Measurements from ENCODE around the gene MGARP.
A peak's percentile ranks its signal among the peaks of the same experiment; 100 is the strongest.

MGARP gene

GRCh38 chr4:139241086-139241783 is 38.8 kb downstream of the MGARP start:
- Histone ChIP-seq H3K79me1 (ENCODE audit: low read depth, low read length) (no peaks in the 10 kb centered on the region), H2AFZ (ENCODE audit: low read length) (peak overlapping the region; percentile 83), H4K91ac (ENCODE audit: low read depth, low read length, poor library complexity) (no peak overlapping the region), H3K9ac (ENCODE audit: low read depth, low read length, poor library complexity) (no peak overlapping the region), H3K14ac (ENCODE audit: low read length) (no peak overlapping the region), H3K4me2 (ENCODE audit: insufficient read depth, low read length, poor library complexity, severe bottlenecking) (no peak overlapping the region), H2BK5ac (ENCODE audit: low read length) (no peak overlapping the region), H3K23ac (ENCODE audit: low read depth, low read length, poor library complexity) (no peak overlapping the region), H3K4me3 (ENCODE audit: low read length in 2 of 2) (no peak overlapping the region), H3K18ac (ENCODE audit: low read length) (no peak overlapping the region), H3K4me1 (ENCODE audit: control insufficient read depth in 2 of 2, insufficient read depth in 1 of 2, low read depth in 1 of 2, low read length in 2 of 2) (peaks cover 3 to 9% of the 10 kb centered on the region in 2 donors), H3K9me3 (replicated peaks in 1 of 2; ENCODE audit: control insufficient read depth in 2 of 2, insufficient read depth in 1 of 2, low read depth in 1 of 2, low read length in 2 of 2) (peaks cover 2 to 11% of the 10 kb centered on the region in 2 donors), H4K8ac (ENCODE audit: low read depth, low read length) (no peak overlapping the region), H3K27ac (replicated peaks; ENCODE audit: low read length) (no peak overlapping the region), H3K4ac (ENCODE audit: low read length) (no peak overlapping the region), H2AK5ac (ENCODE audit: low read depth, low read length) (no peak overlapping the region), H3K27me3 (ENCODE audit: control insufficient read depth in 3 of 3, insufficient read depth in 3 of 3, low read depth in 1 of 3, low read length in 3 of 3) (no peaks in the 10 kb centered on the region), H2BK120ac (ENCODE audit: low read depth, low read length) (no peak overlapping the region), H3K36me3 (replicated peaks in 1 of 2; ENCODE audit: control insufficient read depth in 2 of 2, insufficient read depth in 2 of 2, low read length in 2 of 2) (no peaks in the 10 kb centered on the region), H2BK12ac (ENCODE audit: low read length) (no peak overlapping the region), H2BK15ac (ENCODE audit: low read length) (no peak overlapping the region)
- DNase-seq (ENCODE audit: low spot score) = no peak
- WGBS, 2 donors (ENCODE audit: extremely low coverage in 2 of 2, insufficient read length in 2 of 2, insufficient replicate concordance in 1 of 2) = no CpG with 5 or more reads among the region's 11 CpGs

GRCh38 chr4:139239127-139239772 is 40.8 kb downstream of the MGARP start:
- Histone ChIP-seq H2BK12ac (ENCODE audit: low read length) (no peak overlapping the region), H2AK5ac (ENCODE audit: low read depth, low read length) (no peak overlapping the region), H4K8ac (ENCODE audit: low read depth, low read length) (no peak overlapping the region), H3K36me3 (replicated peaks in 1 of 2; ENCODE audit: control insufficient read depth in 2 of 2, insufficient read depth in 2 of 2, low read length in 2 of 2) (no peaks in the 10 kb centered on the region), H3K4me1 (ENCODE audit: control insufficient read depth in 2 of 2, insufficient read depth in 1 of 2, low read depth in 1 of 2, low read length in 2 of 2) (peaks cover 3 to 9% of the 10 kb centered on the region in 2 donors), H3K4ac (ENCODE audit: low read length) (no peak overlapping the region), H3K27ac (replicated peaks; ENCODE audit: low read length) (no peak overlapping the region), H3K23ac (ENCODE audit: low read depth, low read length, poor library complexity) (no peak overlapping the region), H3K27me3 (ENCODE audit: control insufficient read depth in 3 of 3, insufficient read depth in 3 of 3, low read depth in 1 of 3, low read length in 3 of 3) (no peaks in the 10 kb centered on the region), H2BK5ac (ENCODE audit: low read length) (no peak overlapping the region), H2AFZ (ENCODE audit: low read length) (no peak overlapping the region), H4K91ac (ENCODE audit: low read depth, low read length, poor library complexity) (no peak overlapping the region), H3K14ac (ENCODE audit: low read length) (no peak overlapping the region), H3K9me3 (replicated peaks in 1 of 2; ENCODE audit: control insufficient read depth in 2 of 2, insufficient read depth in 1 of 2, low read depth in 1 of 2, low read length in 2 of 2) (peaks cover 2 to 11% of the 10 kb centered on the region in 2 donors), H2BK120ac (ENCODE audit: low read depth, low read length) (no peak overlapping the region), H3K4me3 (ENCODE audit: low read length in 2 of 2) (no peak overlapping the region), H3K18ac (ENCODE audit: low read length) (no peak overlapping the region), H3K4me2 (ENCODE audit: insufficient read depth, low read length, poor library complexity, severe bottlenecking) (no peak overlapping the region), H2BK15ac (ENCODE audit: low read length) (no peak overlapping the region), H3K79me1 (ENCODE audit: low read depth, low read length) (no peaks in the 10 kb centered on the region), H3K9ac (ENCODE audit: low read depth, low read length, poor library complexity) (no peak overlapping the region)
- no CpG with 5 or more reads among the region's 7 CpGs for WGBS, 2 donors (ENCODE audit: extremely low coverage in 2 of 2, insufficient read length in 2 of 2, insufficient replicate concordance in 1 of 2)
- no peak for DNase-seq (ENCODE audit: low spot score)

- Histone ChIP-seq H3K14ac (ENCODE audit: low read length) (no peak overlapping the region), H4K8ac (ENCODE audit: low read depth, low read length) (no peak overlapping the region), H3K4me1 (ENCODE audit: control insufficient read depth in 2 of 2, insufficient read depth in 1 of 2, low read depth in 1 of 2, low read length in 2 of 2) (no peaks in the 10 kb centered on the region), H3K18ac (ENCODE audit: low read length) (no peak overlapping the region), H3K27ac (replicated peaks; ENCODE audit: low read length) (no peak overlapping the region), H3K4me3 (ENCODE audit: low read length in 2 of 2) (no peak overlapping the region), H3K79me1 (ENCODE audit: low read depth, low read length) (no peaks in the 10 kb centered on the region), H3K36me3 (replicated peaks in 1 of 2; ENCODE audit: control insufficient read depth in 2 of 2, insufficient read depth in 2 of 2, low read length in 2 of 2) (no peaks in the 10 kb centered on the region), H3K9ac (ENCODE audit: low read depth, low read length, poor library complexity) (no peak overlapping the region), H3K23ac (ENCODE audit: low read depth, low read length, poor library complexity) (no peak overlapping the region), H2AK5ac (ENCODE audit: low read depth, low read length) (no peak overlapping the region), H3K4me2 (ENCODE audit: insufficient read depth, low read length, poor library complexity, severe bottlenecking) (no peak overlapping the region), H2BK120ac (ENCODE audit: low read depth, low read length) (no peak overlapping the region), H3K9me3 (replicated peaks in 1 of 2; ENCODE audit: control insufficient read depth in 2 of 2, insufficient read depth in 1 of 2, low read depth in 1 of 2, low read length in 2 of 2) (peaks cover 1 to 2% of the 10 kb centered on the region in 2 donors), H2BK5ac (ENCODE audit: low read length) (no peak overlapping the region), H4K91ac (ENCODE audit: low read depth, low read length, poor library complexity) (no peak overlapping the region), H2BK15ac (ENCODE audit: low read length) (no peak overlapping the region), H3K27me3 (ENCODE audit: control insufficient read depth in 3 of 3, insufficient read depth in 3 of 3, low read depth in 1 of 3, low read length in 3 of 3) (no peaks in the 10 kb centered on the region), H3K4ac (ENCODE audit: low read length) (no peak overlapping the region), H2BK12ac (ENCODE audit: low read length) (no peak overlapping the region), H2AFZ (ENCODE audit: low read length) (peak overlapping the region; percentile 75)
- no CpG with 5 or more reads among the region's 3 CpGs for WGBS, 2 donors (ENCODE audit: extremely low coverage in 2 of 2, insufficient read length in 2 of 2, insufficient replicate concordance in 1 of 2)
- DNase-seq (ENCODE audit: low spot score) = no peak
Observed at GRCh38 chr4:139234253-139234652, 45.8 kb downstream of the MGARP start.

GRCh38 chr4:139229534-139230039 is 50.4 kb downstream of the MGARP start:
- Histone ChIP-seq H3K23ac (ENCODE audit: low read depth, low read length, poor library complexity) (no peak overlapping the region), H3K18ac (ENCODE audit: low read length) (no peak overlapping the region), H3K14ac (ENCODE audit: low read length) (no peak overlapping the region), H3K27me3 (ENCODE audit: control insufficient read depth in 3 of 3, insufficient read depth in 3 of 3, low read depth in 1 of 3, low read length in 3 of 3) (no peaks in the 10 kb centered on the region), H3K79me1 (ENCODE audit: low read depth, low read length) (no peaks in the 10 kb centered on the region), H2AK5ac (ENCODE audit: low read depth, low read length) (no peak overlapping the region), H3K4ac (ENCODE audit: low read length) (no peak overlapping the region), H2BK15ac (ENCODE audit: low read length) (no peak overlapping the region), H3K9me3 (replicated peaks in 1 of 2; ENCODE audit: control insufficient read depth in 2 of 2, insufficient read depth in 1 of 2, low read depth in 1 of 2, low read length in 2 of 2) (no peaks in the 10 kb centered on the region), H3K9ac (ENCODE audit: low read depth, low read length, poor library complexity) (no peak overlapping the region), H3K27ac (replicated peaks; ENCODE audit: low read length) (no peak overlapping the region), H2BK5ac (ENCODE audit: low read length) (no peak overlapping the region), H2AFZ (ENCODE audit: low read length) (peak overlapping the region; percentile 40), H3K36me3 (replicated peaks in 1 of 2; ENCODE audit: control insufficient read depth in 2 of 2, insufficient read depth in 2 of 2, low read length in 2 of 2) (no peaks in the 10 kb centered on the region), H3K4me1 (ENCODE audit: control insufficient read depth in 2 of 2, insufficient read depth in 1 of 2, low read depth in 1 of 2, low read length in 2 of 2) (no peaks in the 10 kb centered on the region), H3K4me3 (ENCODE audit: low read length in 2 of 2) (no peak overlapping the region), H3K4me2 (ENCODE audit: insufficient read depth, low read length, poor library complexity, severe bottlenecking) (no peak overlapping the region), H2BK120ac (ENCODE audit: low read depth, low read length) (no peak overlapping the region), H4K8ac (ENCODE audit: low read depth, low read length) (no peak overlapping the region), H4K91ac (ENCODE audit: low read depth, low read length, poor library complexity) (no peak overlapping the region), H2BK12ac (ENCODE audit: low read length) (no peak overlapping the region)
- WGBS, 2 donors (ENCODE audit: extremely low coverage in 2 of 2, insufficient read length in 2 of 2, insufficient replicate concordance in 1 of 2) = no CpG with 5 or more reads among the region's 3 CpGs
- DNase-seq (ENCODE audit: low spot score) = no peak

All from neuronal stem cell (in vitro differentiated cells).